IMR-90 (cell line): ENCODE results near the gene C2orf69. TPM values are rescaled to one million over a fixed set of nuclear protein-coding genes. Genes with fewer than 3 reads are reported as not detected.

Source experiments
- ATAC-seq: fragments of 200-7000 bp; cut with Tn5 transposase; 2 replicates; pipeline ENCODE4 v1.9.1; 2020; ENCODE audit warnings: low read depth, mild to moderate bottlenecking, moderate library complexity
- BruUV-seq: library from RNA; stranded (reverse); fragments of 400-500 nt; replicated peaks from 2 replicates; lab custom pipeline; 2021; lab: Mats Ljungman, UMichigan
- CTCF ChIA-PET: fragments of 300-600 bp; formaldehyde crosslinking; extraction: SDS; loops from one replicate; lab custom pipeline; 2021; ENCODE audit warnings: antibody characterized with exemption; lab: Yijun Ruan, JAX
- POLR2A ChIA-PET: fragments of 300-600 bp; sonication (Branson Sonifier 250); formaldehyde crosslinking; loops from one replicate; lab custom pipeline; 2022; ENCODE audit warnings: antibody characterized with exemption; ENCODE audit not compliant: unreplicated experiment; lab: Charles Lee
- DNase-seq: peaks from one replicate; pipeline ENCODE4 v3.0.0; 2013
- H2AFZ ChIP-seq: replicated peaks from 2 replicates; pipeline ENCODE3; 2013; ENCODE audit warnings: low read length, mild to moderate bottlenecking; ENCODE audit not compliant: poor library complexity
- H2AK5ac ChIP-seq: 2 replicates; pipeline ENCODE4 v1.6.1; 2013; ENCODE audit warnings: low read depth, low read length, inconsistent platforms
- H2AK9ac ChIP-seq: replicated peaks from 2 replicates; pipeline ENCODE3; 2013; ENCODE audit warnings: mild to moderate bottlenecking, low read depth, low read length, moderate library complexity; ENCODE audit not compliant: poor library complexity
- H2BK120ac ChIP-seq: 2 replicates; pipeline ENCODE4 v1.6.1; 2013; ENCODE audit warnings: low read depth, low read length, inconsistent platforms
- H2BK15ac ChIP-seq: 3 replicates; pipeline ENCODE4 v1.6.1; 2013; ENCODE audit warnings: low read depth, low read length, inconsistent platforms
- H2BK20ac ChIP-seq: 2 replicates; pipeline ENCODE4 v1.6.1; 2013; ENCODE audit warnings: low read depth, mild to moderate bottlenecking, inconsistent platforms, low read length, moderate library complexity
- H2BK5ac ChIP-seq: 2 replicates; pipeline ENCODE4 v1.6.1; 2013; ENCODE audit warnings: mild to moderate bottlenecking, low read depth, low read length, inconsistent platforms; ENCODE audit not compliant: poor library complexity, severe bottlenecking
- H3K14ac ChIP-seq: replicated peaks from 2 replicates; pipeline ENCODE4 v1.6.1; 2013; ENCODE audit warnings: low read depth, low read length, inconsistent platforms
- H3K18ac ChIP-seq: 2 replicates; pipeline ENCODE4 v1.6.1; 2013; ENCODE audit warnings: low read depth, low read length, control low read depth
- H3K23ac ChIP-seq: 2 replicates; pipeline ENCODE4 v1.6.1; 2013; ENCODE audit warnings: low read depth, low read length, inconsistent platforms
- H3K27ac ChIP-seq: 2 replicates; pipeline ENCODE4 v1.5.1; 2013; ENCODE audit warnings: mild to moderate bottlenecking, control low read depth, low read length; ENCODE audit not compliant: insufficient read depth
- H3K27me3 ChIP-seq: 2 replicates; pipeline ENCODE4 v1.6.1; 2013; ENCODE audit warnings: low read length; ENCODE audit not compliant: control insufficient read depth, insufficient read depth
- H3K36me3 ChIP-seq: 2 replicates; pipeline ENCODE4 v1.6.1; 2013; ENCODE audit warnings: low read length, mixed read lengths; ENCODE audit not compliant: control insufficient read depth, insufficient read depth
- H3K4ac ChIP-seq: 2 replicates; pipeline ENCODE4 v1.6.1; 2013; ENCODE audit warnings: low read depth, low read length, inconsistent platforms
- H3K4me1 ChIP-seq: 2 replicates; pipeline ENCODE4 v1.6.1; 2013; ENCODE audit warnings: low read length, mixed read lengths; ENCODE audit not compliant: control insufficient read depth, insufficient read depth
- H3K4me2 ChIP-seq: 2 replicates; pipeline ENCODE4 v1.6.1; 2013; ENCODE audit warnings: low read depth, mild to moderate bottlenecking, control low read depth, low read length, moderate library complexity
- H3K4me3 ChIP-seq: 2 replicates; pipeline ENCODE4 v1.5.1; 2013; ENCODE audit warnings: low read depth, mild to moderate bottlenecking, control low read depth, low read length, moderate library complexity; ENCODE audit not compliant: insufficient read depth
- H3K56ac ChIP-seq: 2 replicates; pipeline ENCODE4 v1.6.1; 2013; ENCODE audit warnings: low read length, inconsistent platforms; ENCODE audit not compliant: insufficient read depth; ENCODE audit errors: extremely low read depth
- H3K79me1 ChIP-seq, 2 experiments: 2 replicates each; pipeline ENCODE4 v1.6.1; 2013; ENCODE audit warnings: low read length in 2 of 2, inconsistent platforms in 1 of 2, low read depth in 1 of 2
- H3K9ac ChIP-seq: 2 replicates; pipeline ENCODE4 v1.6.1; 2013; ENCODE audit warnings: low read depth, low read length, control low read depth
- H3K9me1 ChIP-seq: 2 replicates; pipeline ENCODE4 v1.6.1; 2013; ENCODE audit warnings: low read length, inconsistent platforms; ENCODE audit not compliant: insufficient read depth
- H3K9me3 ChIP-seq: 2 replicates; pipeline ENCODE4 v1.6.1; 2013; ENCODE audit warnings: low read length; ENCODE audit not compliant: control insufficient read depth, insufficient read depth
- H4K20me1 ChIP-seq: 2 replicates; pipeline ENCODE4 v1.6.1; 2013; ENCODE audit warnings: low read length, inconsistent platforms; ENCODE audit not compliant: insufficient read depth
- H4K5ac ChIP-seq: 2 replicates; pipeline ENCODE4 v1.6.1; 2013; ENCODE audit warnings: mild to moderate bottlenecking, low read depth, low read length, control low read depth
- H4K8ac ChIP-seq, 2 experiments: 2 replicates each; pipeline ENCODE4 v1.6.1; 2013; ENCODE audit warnings: low read depth in 2 of 2, low read length in 2 of 2, control low read depth in 1 of 2, inconsistent platforms in 1 of 2
- H4K91ac ChIP-seq: 2 replicates; pipeline ENCODE4 v1.6.1; 2013; ENCODE audit warnings: low read depth, low read length, inconsistent platforms; ENCODE audit not compliant: insufficient read depth
- BHLHE40 ChIP-seq: fragments of 150-350 bp; IDR thresholded peaks from 2 replicates; pipeline ENCODE4 v1.6.1; 2016; ENCODE audit warnings: mild to moderate bottlenecking, low read depth, low read length
- CEBPB ChIP-seq: IDR thresholded peaks from 2 replicates; pipeline ENCODE4 v1.6.1; 2012; ENCODE audit warnings: low read depth, low read length, improper control_type of control experiment
- CHD1 ChIP-seq: IDR thresholded peaks from 2 replicates; pipeline ENCODE4 v1.6.1; 2012; ENCODE audit warnings: low read depth, low read length, improper control_type of control experiment
- ELK1 ChIP-seq: fragments of 150-350 bp; IDR thresholded peaks from 2 replicates; pipeline ENCODE4 v1.6.1; 2016; ENCODE audit warnings: low read depth, mild to moderate bottlenecking, low read length, moderate library complexity, borderline replicate concordance
- MAFK ChIP-seq: IDR thresholded peaks from 2 replicates; pipeline ENCODE4 v1.6.1; 2012; ENCODE audit warnings: low read depth, low read length, improper control_type of control experiment
- MAZ ChIP-seq: IDR thresholded peaks from 2 replicates; pipeline ENCODE4 v1.6.1; 2012; ENCODE audit warnings: low read depth, mild to moderate bottlenecking, low read length, improper control_type of control experiment, moderate library complexity, borderline replicate concordance
- MXI1 ChIP-seq: IDR thresholded peaks from 2 replicates; pipeline ENCODE4 v1.6.1; 2012; ENCODE audit warnings: low read depth, mild to moderate bottlenecking, low read length, moderate library complexity, borderline replicate concordance
- NFE2L2 ChIP-seq: fragments of 150-350 bp; IDR thresholded peaks from 2 replicates; pipeline ENCODE4 v1.6.1; 2016; ENCODE audit warnings: low read depth, mild to moderate bottlenecking, low read length
- POLR2A ChIP-seq: IDR thresholded peaks from 2 replicates; pipeline ENCODE4 v1.6.1; 2012; ENCODE audit warnings: mild to moderate bottlenecking, low read depth, low read length
- RAD21 ChIP-seq: IDR thresholded peaks from 2 replicates; pipeline ENCODE4 v1.6.1; 2012; ENCODE audit warnings: low read length, improper control_type of control experiment
- RCOR1 ChIP-seq: IDR thresholded peaks from 2 replicates; pipeline ENCODE4 v1.6.1; 2012; ENCODE audit warnings: mild to moderate bottlenecking, low read length, improper control_type of control experiment; ENCODE audit not compliant: insufficient replicate concordance
- RFX5 ChIP-seq: IDR thresholded peaks from 2 replicates; pipeline ENCODE4 v1.8.0; 2012; ENCODE audit warnings: low read depth, mild to moderate bottlenecking, low read length, moderate library complexity
- SMC3 ChIP-seq: fragments of 150-350 bp; IDR thresholded peaks from 2 replicates; pipeline ENCODE4 v1.6.1; 2016; ENCODE audit warnings: low read depth, mild to moderate bottlenecking, antibody characterized with exemption, low read length, moderate library complexity
- USF2 ChIP-seq: fragments of 150-350 bp; IDR thresholded peaks from 2 replicates; pipeline ENCODE4 v1.6.1; 2017; ENCODE audit warnings: mild to moderate bottlenecking, antibody characterized with exemption, low read length, low read depth
- WGBS, 2 experiments: methylation state at CpG; one replicate each; pipeline versions ENCODE4 v1.1.5 to v1.1.7; 2013; ENCODE audit warnings: missing lambda C conversion rate in 2 of 2; ENCODE audit not compliant: insufficient read length in 1 of 2; ENCODE audit errors: extremely low coverage in 2 of 2; 5-methylcytosine and 5-hydroxymethylcytosine counted together
- dilution Hi-C: fragments of 300-500 bp; cut with HindIII; formaldehyde crosslinking; loops from one replicate; pipeline ENCODE4 v1.14.3; 2018; ENCODE audit warnings: low sequenced_read_pairs; ENCODE audit not compliant: unreplicated experiment
- in situ Hi-C: fragments of 300-500 bp; cut with MboI; formaldehyde crosslinking; loops from 3 replicates; pipeline ENCODE4 v1.14.3; 2019; ENCODE audit warnings: low sequenced_read_pairs, inconsistent platforms, mixed read lengths
- intact Hi-C: fragments of 100-400 bp; cut with micrococcal nuclease; formaldehyde crosslinking; loops from 2 replicates; pipeline ENCODE4 v1.10.0; 2022
- polyA plus RNA-seq, 3 experiments: library from polyadenylated mRNA; depleted of rRNA; stranded (reverse); fragments of >200 nt; gene quantifications; 2 replicates each; pipeline ENCODE4 v1.2.3, GENCODE V29; 2012; ENCODE audit warnings: low replicate concordance in 1 of 3
- total RNA-seq: library from RNA; depleted of rRNA; stranded (reverse); fragments of >200 nt; gene quantifications from 2 replicates; pipeline ENCODE4 v1.2.3, GENCODE V29; 2012

C2orf69 gene
- total and polyA plus RNA-seq, 2 of the 4 experiments (the other 2 are of a cell fraction), result 3.1 to 4.7 TPM

GRCh38 chr2:199933466-199933865 is 22.4 kb downstream of the C2orf69 start:
- Histone ChIP-seq H3K36me3 (peaks cover 12% of the 10 kb centered on the region), H2AK5ac (no peak overlapping the region), H2BK120ac (no peak overlapping the region), H2BK20ac (no peak overlapping the region), H3K4ac (no peak overlapping the region), H3K79me1 (peaks cover 6 to 13% of the 10 kb centered on the region in 2 experiments), H2BK15ac (no peak overlapping the region), H3K9me3 (no peaks in the 10 kb centered on the region), H2AFZ (no peak overlapping the region), H2AK9ac (no peak overlapping the region), H3K27ac (no peak overlapping the region), H3K4me2 (no peak overlapping the region), H3K4me3 (no peak overlapping the region), H3K9ac (no peak overlapping the region), H3K27me3 (no peaks in the 10 kb centered on the region), H3K4me1 (no peaks in the 10 kb centered on the region), H3K14ac (no peak overlapping the region), H4K5ac (no peak overlapping the region), H4K91ac (no peak overlapping the region), H3K56ac (no peak overlapping the region), H4K8ac (no peak overlapping the region), H3K9me1 (no peaks in the 10 kb centered on the region), H3K23ac (no peak overlapping the region), H4K20me1 (no peaks in the 10 kb centered on the region), H3K18ac (no peak overlapping the region), H2BK5ac (no peak overlapping the region)
- no TSS peak for BruUV-seq
- TF ChIP-seq POLR2A (no peak), USF2 (no peak), RFX5 (no peak), BHLHE40 (no peak), ELK1 (no peak), MAFK (no peak), SMC3 (no peak), CEBPB (no peak), MAZ (no peak), RAD21 (no peak), MXI1 (no peak), NFE2L2 (no peak), CHD1 (no peak), RCOR1 (no peak)
- ChIA-PET POLR2A (no interaction called here), CTCF (no interaction called here)
- dilution Hi-C loops (no loop called here), intact Hi-C loops (no loop called here), in situ Hi-C loops (no loop called here)
- no CpG with 5 or more reads among the region's 3 CpGs for WGBS, 2 experiments
- ATAC-seq (no peak), DNase-seq (no peak)
